MG63 (cell line): Measurements from ENCODE around the gene TMC3. TPM values are rescaled to one million over a fixed set of nuclear protein-coding genes. Genes with fewer than 3 reads are reported as not detected.

ENCODE experiments used
- DNase-seq: peaks from one replicate; pipeline ENCODE4 v3.0.0-alpha.2; 2020
- H3K27me3 ChIP-seq: fragments of 250-450 bp; sonication (Bioruptor Pico); 2 replicates; pipeline ENCODE4 v1.5.1; 2020; ENCODE audit warnings: mild to moderate bottlenecking, moderate library complexity
- H3K36me3 ChIP-seq: fragments of 250-450 bp; sonication (Bioruptor Pico); 2 replicates; pipeline ENCODE4 v1.5.1; 2020; ENCODE audit warnings: mild to moderate bottlenecking, moderate library complexity
- H3K4me3 ChIP-seq: fragments of 250-450 bp; sonication (Bioruptor Pico); 2 replicates; pipeline ENCODE4 v1.5.1; 2020; ENCODE audit warnings: mild to moderate bottlenecking, moderate library complexity
- H3K9me3 ChIP-seq: fragments of 250-450 bp; sonication (Bioruptor Pico); 2 replicates; pipeline ENCODE4 v1.5.1; 2020; ENCODE audit warnings: mild to moderate bottlenecking, moderate library complexity
- total RNA-seq: library from RNA; depleted of rRNA; stranded (reverse); fragments of >200 nt; shearing (Covaris generic); gene quantifications from 2 replicates; pipeline ENCODE4 v1.2.3, GENCODE V29; 2014; ENCODE audit warnings: low replicate concordance

The TMC3 gene
- total RNA-seq, 1 experiment from 2014 or later, result not detected

- Histone ChIP-seq H3K9me3 (no peaks in the 10 kb centered on the region), H3K36me3 (no peaks in the 10 kb centered on the region), H3K27me3 (no peaks in the 10 kb centered on the region), H3K4me3 (no peak overlapping the region)
- DNase-seq, result no peak
These were observed 74.3 kb downstream of the TMC3 start for GRCh38 chr15:81299630-81300273.

DNA sequence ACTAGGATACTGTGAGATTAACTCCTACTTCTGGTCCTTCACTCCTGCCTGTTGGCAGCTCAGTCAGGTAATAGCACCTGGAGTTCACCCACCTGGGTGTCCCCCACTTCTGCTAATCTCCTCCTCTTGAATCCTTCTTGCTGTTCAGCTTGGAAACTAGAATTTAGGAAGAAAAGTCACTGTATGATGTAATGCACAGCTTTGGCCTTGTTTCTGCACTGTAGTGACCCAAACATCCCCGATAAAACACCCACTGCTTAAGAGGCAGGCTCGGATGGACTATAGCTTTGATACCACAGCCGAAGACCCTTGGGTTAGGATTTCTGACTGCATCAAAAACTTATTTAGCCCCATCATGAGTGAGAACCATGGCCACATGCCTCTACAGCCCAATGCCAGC is 74.9 kb downstream of the TMC3 start:
- Histone ChIP-seq H3K27me3 (no peaks in the 10 kb centered on the region), H3K36me3 (no peaks in the 10 kb centered on the region), H3K9me3 (no peaks in the 10 kb centered on the region), H3K4me3 (no peak overlapping the region)
- no peak for DNase-seq

DNA sequence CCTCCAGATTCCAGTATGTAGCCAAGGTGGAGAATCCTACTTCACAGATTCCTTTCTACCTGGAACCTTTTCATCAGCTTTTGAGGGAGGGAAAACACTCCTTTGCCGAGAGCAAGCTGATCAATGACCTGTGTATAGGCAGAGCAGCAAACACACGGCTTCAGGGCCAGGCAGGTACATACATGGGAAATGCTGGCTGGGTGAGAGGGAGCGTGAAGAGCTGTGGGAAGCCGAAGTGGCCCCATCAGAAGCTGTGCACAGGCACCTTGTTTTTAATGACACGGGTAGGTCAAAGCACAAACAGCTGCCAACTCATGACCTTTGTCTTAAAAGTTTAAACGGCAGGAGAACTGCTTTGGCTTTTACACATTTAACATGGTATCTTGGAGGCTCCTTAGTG is 75.4 kb downstream of the TMC3 start:
- DNase-seq, result no peak
- no peaks in the 10 kb centered on the region for H3K9me3 ChIP-seq
- no peaks in the 10 kb centered on the region for H3K36me3 ChIP-seq
- no peaks in the 10 kb centered on the region for H3K27me3 ChIP-seq
- no peak overlapping the region for H3K4me3 ChIP-seq

DNA sequence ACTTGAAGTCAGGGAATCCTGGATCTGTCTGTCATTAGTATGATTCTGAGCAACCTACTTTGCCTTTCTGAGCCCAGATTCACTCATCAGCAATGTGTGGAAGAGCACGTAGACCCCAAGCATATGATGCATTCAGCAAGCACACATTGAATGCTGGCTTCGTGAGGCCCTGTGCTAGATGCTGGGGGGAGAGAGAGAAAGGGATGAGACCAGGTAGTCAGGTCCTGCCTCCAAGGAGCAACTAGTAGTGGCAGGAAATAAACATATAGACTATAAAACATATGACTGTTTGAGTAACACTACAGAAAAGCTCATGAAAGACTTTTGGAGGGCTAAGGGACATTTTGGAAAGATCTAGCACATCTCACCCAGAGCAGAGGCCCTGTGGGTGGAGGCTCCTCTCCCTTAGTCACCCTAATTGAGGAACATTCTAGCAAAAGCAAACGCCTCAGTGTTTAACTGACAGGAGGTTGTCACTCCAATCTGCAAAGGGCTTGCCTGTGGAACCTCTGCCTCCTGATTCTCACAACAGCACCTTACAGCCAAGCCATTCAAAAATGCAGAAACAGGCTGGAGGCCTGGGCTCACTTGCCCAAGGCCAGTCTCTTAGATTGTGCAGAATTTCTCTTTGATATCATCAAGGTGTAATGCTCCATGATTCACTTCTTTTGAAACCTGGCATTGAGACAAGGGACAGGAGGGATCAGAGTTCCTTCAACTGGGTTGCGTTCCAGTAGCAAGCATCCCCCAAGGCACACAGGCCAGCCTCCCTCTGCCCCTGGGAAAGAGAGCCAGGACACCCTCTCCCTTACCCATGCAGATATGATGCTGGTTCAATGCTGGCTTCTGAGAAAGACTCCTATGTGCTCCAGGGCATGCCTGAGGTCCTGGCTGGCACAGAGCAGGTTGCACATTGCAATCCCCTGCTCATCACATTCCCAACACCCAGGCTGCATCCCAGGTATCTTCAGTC is 76.1 kb downstream of the TMC3 start:
- no peaks in the 10 kb centered on the region for H3K27me3 ChIP-seq
- H3K36me3 ChIP-seq, result no peaks in the 10 kb centered on the region
- no peaks in the 10 kb centered on the region for H3K9me3 ChIP-seq
- no peak overlapping the region for H3K4me3 ChIP-seq
- no peak for DNase-seq

DNA sequence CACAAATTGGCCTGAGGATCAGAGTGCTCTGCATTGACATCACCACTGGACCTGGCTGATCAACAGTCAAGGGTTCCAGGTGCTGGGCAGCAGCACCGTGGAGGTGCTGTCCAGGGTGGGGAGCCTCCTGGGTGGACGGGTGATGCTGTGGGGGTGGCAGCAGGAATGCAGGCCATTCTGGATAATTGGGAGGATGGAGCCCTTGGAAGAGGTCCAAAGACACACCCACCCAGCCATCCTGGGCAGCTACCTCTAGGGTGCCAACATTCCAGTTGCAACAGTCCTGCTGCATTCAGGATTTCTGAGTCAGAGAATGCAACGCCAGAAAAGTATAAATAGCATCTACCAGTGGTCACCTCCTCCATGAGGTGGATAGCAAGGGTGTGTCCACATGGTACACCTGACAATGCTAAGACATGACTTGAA is 76.9 kb downstream of the TMC3 start:
- DNase-seq, result peak; percentile 82
- Histone ChIP-seq H3K9me3 (no peaks in the 10 kb centered on the region), H3K27me3 (no peaks in the 10 kb centered on the region), H3K4me3 (no peak overlapping the region), H3K36me3 (no peaks in the 10 kb centered on the region)

DNA sequence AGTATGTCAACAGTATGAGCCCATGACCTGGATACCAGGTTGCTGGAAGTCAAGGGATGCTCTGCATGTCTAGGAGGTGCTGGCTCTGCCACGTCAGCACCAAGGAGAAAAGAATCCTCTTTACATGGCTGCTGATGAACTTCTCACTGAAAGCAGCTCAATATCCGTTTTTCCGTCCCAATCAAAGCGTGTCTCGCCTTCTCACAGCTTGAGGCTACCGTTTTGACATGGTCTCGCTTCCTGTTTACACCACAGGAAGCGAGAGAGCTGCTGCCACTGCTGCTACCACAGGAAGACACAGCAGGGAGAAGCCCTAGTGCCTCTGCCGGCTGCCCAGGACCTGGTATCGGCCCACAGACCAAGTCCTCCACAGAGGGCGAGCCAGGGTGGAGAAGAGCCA is 77.3 kb downstream of the TMC3 start:
- H3K4me3 ChIP-seq, result no peak overlapping the region
- no peak for DNase-seq

GRCh38 chr15:81296186-81296585 is 77.8 kb downstream of the TMC3 start:
- H3K36me3 ChIP-seq, result no peaks in the 10 kb centered on the region
- H3K27me3 ChIP-seq, result no peaks in the 10 kb centered on the region
- DNase-seq, result no peak
- no peaks in the 10 kb centered on the region for H3K9me3 ChIP-seq
- no peak overlapping the region for H3K4me3 ChIP-seq

More for the DNA sequence above, 77.3 kb downstream of the TMC3 start:
- Histone ChIP-seq H3K27me3 (no peaks in the 10 kb centered on the region), H3K9me3 (no peaks in the 10 kb centered on the region), H3K36me3 (no peaks in the 10 kb centered on the region)

DNA sequence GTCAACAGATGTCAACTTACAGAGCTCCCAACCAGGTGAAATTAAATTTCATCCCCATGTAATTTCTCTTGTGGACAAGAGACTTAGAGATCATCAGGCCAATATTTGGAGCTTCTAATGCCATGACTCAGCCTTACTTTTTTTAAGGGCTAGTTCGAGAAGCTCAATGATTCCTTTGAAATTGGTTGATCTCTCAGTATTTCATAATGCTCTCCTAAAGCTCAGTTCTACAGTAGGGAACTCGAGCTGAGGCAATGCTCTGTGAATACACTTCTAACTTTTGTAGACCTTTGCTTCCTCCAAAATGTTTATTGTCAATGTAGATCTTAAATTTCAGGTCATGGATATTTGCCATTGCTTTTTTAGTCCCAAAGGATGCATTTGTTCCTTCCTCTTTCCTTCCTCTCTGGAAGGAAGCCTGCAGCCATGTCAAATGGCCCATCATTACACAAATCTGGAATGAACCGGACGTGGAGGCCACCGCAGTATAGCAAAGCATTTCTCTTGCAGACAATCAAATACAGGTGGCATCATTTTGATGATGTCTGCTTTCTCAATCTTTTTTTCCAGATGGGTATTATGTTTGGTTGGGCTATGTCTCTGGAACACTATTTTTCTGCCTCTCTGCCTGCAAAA is 78.4 kb downstream of the TMC3 start:
- no peak for DNase-seq
- Histone ChIP-seq H3K36me3 (no peaks in the 10 kb centered on the region), H3K9me3 (no peaks in the 10 kb centered on the region), H3K27me3 (no peaks in the 10 kb centered on the region), H3K4me3 (no peak overlapping the region)

GRCh38 chr15:81294516-81294880 is 79.5 kb downstream of the TMC3 start:
- H3K27me3 ChIP-seq, result no peaks in the 10 kb centered on the region
- no peaks in the 10 kb centered on the region for H3K36me3 ChIP-seq
- H3K9me3 ChIP-seq, result peaks cover 1% of the 10 kb centered on the region; the same call in 1 of the 2 replicates
- no peak overlapping the region for H3K4me3 ChIP-seq
- DNase-seq, result no peak

- Histone ChIP-seq H3K9me3 (peaks cover 2% of the 10 kb centered on the region; the same call in 1 of the 2 replicates), H3K4me3 (no peak overlapping the region), H3K27me3 (no peaks in the 10 kb centered on the region), H3K36me3 (no peaks in the 10 kb centered on the region)
- no peak for DNase-seq
These were observed 80.1 kb downstream of the TMC3 start for GRCh38 chr15:81293728-81294515.

DNA sequence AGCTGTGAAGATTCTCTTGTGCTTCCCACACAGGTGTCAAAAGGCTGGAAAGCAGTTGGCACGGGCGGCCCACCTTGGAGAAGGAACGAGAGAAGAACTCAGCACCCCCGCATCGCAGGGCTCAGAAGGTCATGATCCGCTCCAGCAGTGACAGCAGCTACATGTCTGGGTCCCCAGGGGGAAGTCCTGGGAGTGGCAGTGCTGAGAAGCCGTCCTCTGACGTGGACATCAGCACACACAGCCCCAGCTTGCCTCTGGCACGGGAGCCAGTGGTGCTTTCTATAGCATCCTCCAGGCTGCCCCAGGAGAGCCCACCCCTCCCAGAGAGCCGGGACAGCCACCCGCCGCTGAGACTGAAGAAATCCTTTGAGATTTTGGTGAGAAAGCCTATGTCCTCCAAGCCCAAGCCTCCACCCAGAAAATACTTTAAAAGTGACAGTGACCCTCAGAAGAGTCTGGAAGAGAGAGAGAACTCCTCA is 81.5 kb downstream of the TMC3 start:
- Histone ChIP-seq H3K27me3 (no peaks in the 10 kb centered on the region), H3K36me3 (no peaks in the 10 kb centered on the region), H3K9me3 (peaks cover 2% of the 10 kb centered on the region; the same call in 1 of the 2 replicates), H3K4me3 (no peak overlapping the region)
- no peak for DNase-seq

DNA sequence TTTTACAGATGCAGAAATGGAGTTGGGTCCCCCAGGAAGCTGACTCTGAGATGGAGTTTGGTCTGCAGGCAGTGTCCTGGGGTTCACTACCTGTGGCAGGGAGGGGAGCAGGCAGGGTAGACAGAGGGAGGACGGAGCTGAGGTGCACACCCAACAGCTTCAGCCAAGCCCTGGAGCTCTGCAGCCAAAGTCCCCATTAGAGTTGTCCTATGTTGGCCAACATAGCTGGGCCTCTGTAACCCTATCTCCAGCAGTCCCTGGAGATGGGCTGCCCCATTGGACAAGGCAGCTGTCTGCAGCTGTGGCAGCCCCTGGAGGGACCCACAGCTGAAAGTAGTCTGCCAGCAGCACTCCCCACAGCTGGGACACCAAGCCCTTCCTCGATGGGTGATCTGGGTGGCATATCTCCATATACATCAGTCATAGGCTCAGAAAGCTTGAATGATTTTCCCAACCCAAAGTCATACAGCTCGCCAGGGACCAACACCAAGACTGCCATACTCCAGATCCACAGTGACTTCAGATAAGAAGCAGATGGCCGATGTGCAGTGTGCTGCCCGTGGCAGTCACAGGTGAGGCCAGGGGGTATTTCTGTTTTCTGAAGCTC is 82.0 kb downstream of the TMC3 start:
- no peak for DNase-seq
- no peaks in the 10 kb centered on the region for H3K27me3 ChIP-seq
- no peaks in the 10 kb centered on the region for H3K36me3 ChIP-seq
- peaks cover 2% of the 10 kb centered on the region; the same call in 1 of the 2 replicates for H3K9me3 ChIP-seq
- no peak overlapping the region for H3K4me3 ChIP-seq

GRCh38 chr15:81289910-81290309 is 84.1 kb downstream of the TMC3 start:
- DNase-seq, result no peak
- Histone ChIP-seq H3K27me3 (no peaks in the 10 kb centered on the region), H3K4me3 (no peak overlapping the region), H3K36me3 (no peaks in the 10 kb centered on the region), H3K9me3 (peaks cover 2% of the 10 kb centered on the region; the same call in 1 of the 2 replicates)

DNA sequence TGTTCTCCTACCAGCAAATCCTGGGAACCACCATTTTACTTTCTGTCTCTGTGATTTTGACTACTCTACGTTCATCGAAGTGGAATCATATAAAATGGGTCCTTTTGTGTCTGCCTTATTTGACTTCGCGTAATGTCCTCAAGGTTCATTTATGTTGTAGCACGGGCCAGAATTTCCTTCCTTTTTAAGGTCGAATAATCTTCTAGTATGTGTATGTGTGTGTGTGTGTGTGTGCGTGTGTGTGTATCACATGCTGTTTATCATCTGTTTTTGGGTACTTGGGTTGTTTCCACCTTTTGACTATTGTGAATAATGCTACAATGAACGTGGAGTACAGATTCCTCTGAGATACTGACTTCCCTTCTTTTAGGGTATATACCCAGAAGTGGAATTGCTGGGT is 85.4 kb downstream of the TMC3 start:
- H3K27me3 ChIP-seq, result no peaks in the 10 kb centered on the region
- DNase-seq, result no peak

GRCh38 chr15:81288040-81288439 is 86.0 kb downstream of the TMC3 start:
- H3K9me3 ChIP-seq, result peaks cover 2% of the 10 kb centered on the region; the same call in 1 of the 2 replicates
- no peaks in the 10 kb centered on the region for H3K36me3 ChIP-seq
- no peak overlapping the region for H3K4me3 ChIP-seq
- no peaks in the 10 kb centered on the region for H3K27me3 ChIP-seq
- DNase-seq, result no peak

More for the DNA sequence above, 85.4 kb downstream of the TMC3 start:
- peaks cover 2% of the 10 kb centered on the region; the same call in 1 of the 2 replicates for H3K9me3 ChIP-seq
- H3K4me3 ChIP-seq, result no peak overlapping the region
- H3K36me3 ChIP-seq, result no peaks in the 10 kb centered on the region

DNA sequence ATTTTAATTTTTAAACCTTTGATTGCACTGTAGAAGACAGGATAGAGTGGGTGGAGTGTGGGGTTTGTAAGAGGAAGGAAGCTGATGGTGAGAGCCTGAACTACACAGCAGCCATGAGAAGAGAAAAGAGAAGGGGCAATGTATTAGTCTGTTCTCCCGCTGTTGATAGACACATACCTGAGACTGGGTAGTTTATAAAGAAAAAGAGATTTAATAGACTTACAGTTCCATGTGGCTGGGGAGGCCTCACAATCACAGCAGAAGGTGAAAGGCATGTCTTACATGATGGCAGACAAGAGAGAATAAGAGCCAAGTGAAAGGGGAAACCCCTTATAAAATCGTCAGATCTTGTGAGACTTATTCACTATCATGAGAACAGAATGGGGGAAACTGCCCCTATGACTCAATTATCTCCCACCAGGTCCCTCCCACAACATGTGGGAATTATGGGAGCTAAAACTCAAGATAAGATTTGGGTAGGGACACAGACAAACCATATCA is 87.3 kb downstream of the TMC3 start:
- Histone ChIP-seq H3K36me3 (no peaks in the 10 kb centered on the region), H3K27me3 (no peaks in the 10 kb centered on the region), H3K9me3 (peaks cover 2% of the 10 kb centered on the region; the same call in 1 of the 2 replicates), H3K4me3 (no peak overlapping the region)
- DNase-seq, result no peak
